GM12864 (cell line): ENCODE data around the gene RBKS.

ENCODE experiments used
- DNase-seq: peaks from one replicate; pipeline ENCODE4 v3.0.0-alpha.2; 2011; ENCODE audit warnings: low read depth
- H3K4me3 ChIP-seq: 2 replicates; pipeline ENCODE4 v1.5.1; 2011; ENCODE audit warnings: mild to moderate bottlenecking, low read depth, low read length, control low read depth
- CTCF ChIP-seq: IDR thresholded peaks from 2 replicates; pipeline ENCODE4 v1.5.1; 2011; ENCODE audit warnings: low read depth, mild to moderate bottlenecking, moderate library complexity, low read length, control low read depth, inconsistent platforms; ENCODE audit errors: missing control alignments

Gene RBKS

GRCh38 chr2:27890146-27890923 lies at the start of gene RBKS, which contains the start of gene BABAM2:
TSS of gene RBKS (minus strand) at chr2:27890387. CDS start at chr2:27890345, 42 bp downstream.
TSS of gene BABAM2 (plus strand) at chr2:27890729. CDS start at chr2:27894557, 3,828 bp downstream.
- H3K4me3 ChIP-seq: peak within 1 kb of the TSS; percentile 98
- TF ChIP-seq CTCF: no peak
- peak; percentile 53 for DNase-seq

- no peak for DNase-seq
- no peak overlapping the region for H3K4me3 ChIP-seq
- TF ChIP-seq CTCF: no peak
Measured at GRCh38 chr2:27935026-27935425, 44.8 kb upstream of the RBKS start.

GRCh38 chr2:27932396-27932795 lies 42.2 kb upstream of the RBKS start:
- no peak for TF ChIP-seq CTCF
- DNase-seq: no peak
- no peak overlapping the region for H3K4me3 ChIP-seq

- H3K4me3 ChIP-seq: no peak overlapping the region
- no peak for DNase-seq
- TF ChIP-seq CTCF: no peak
Measured at GRCh38 chr2:27931361-27931950, 41.3 kb upstream of the RBKS start.

GRCh38 chr2:27929916-27930486 lies 39.8 kb upstream of the RBKS start:
- no peak overlapping the region for H3K4me3 ChIP-seq
- no peak for TF ChIP-seq CTCF
- no peak for DNase-seq

GRCh38 chr2:27925766-27926472 lies 35.7 kb upstream of the RBKS start:
- H3K4me3 ChIP-seq: no peak overlapping the region
- DNase-seq: no peak
- TF ChIP-seq CTCF: no peak
